LNCaP clone FGC (cell line): Measurements from ENCODE around the gene ZFHX3.

ENCODE experiments used
- DNase-seq: peaks from one replicate; pipeline ENCODE4 v3.0.0-alpha.2; 2011; ENCODE audit warnings: low read depth
- H3K4me3 ChIP-seq: 2 replicates; pipeline ENCODE4 v1.5.1; 2011; ENCODE audit warnings: mild to moderate bottlenecking, low read depth, low read length, control low read depth
- CTCF ChIP-seq: IDR thresholded peaks from 2 replicates; pipeline ENCODE4 v1.5.1; 2012; ENCODE audit warnings: mild to moderate bottlenecking; ENCODE audit not compliant: control insufficient read depth, insufficient read depth; ENCODE audit errors: extremely low read depth

The ZFHX3 gene

GRCh38 chr16:72832621-72833248 lies 215.2 kb downstream of the ZFHX3 start:
- H3K4me3 ChIP-seq: no peak overlapping the region
- DNase-seq: no peak
- TF ChIP-seq CTCF: peak; percentile 99

- TF ChIP-seq CTCF: no peak
- no peak for DNase-seq
- H3K4me3 ChIP-seq: no peak overlapping the region
Observed at GRCh38 chr16:72829846-72830775, 217.8 kb downstream of the ZFHX3 start.

GRCh38 chr16:72827866-72828265 lies 220.1 kb downstream of the ZFHX3 start:
- no peak for DNase-seq
- TF ChIP-seq CTCF: no peak
- no peak overlapping the region for H3K4me3 ChIP-seq

- DNase-seq: no peak
- H3K4me3 ChIP-seq: no peak overlapping the region
- no peak for TF ChIP-seq CTCF
Observed at GRCh38 chr16:72825912-72826621, 221.9 kb downstream of the ZFHX3 start.

- no peak for TF ChIP-seq CTCF
- no peak for DNase-seq
- no peak overlapping the region for H3K4me3 ChIP-seq
Observed at GRCh38 chr16:72824761-72825160, 223.2 kb downstream of the ZFHX3 start.

GRCh38 chr16:72824027-72824426 lies 223.9 kb downstream of the ZFHX3 start:
- TF ChIP-seq CTCF: no peak
- H3K4me3 ChIP-seq: no peak overlapping the region
- no peak for DNase-seq
